Ecto neural progenitor cell (in vitro differentiated cells): ENCODE measurements around the gene GEMIN5.

ENCODE experiments used
- DNase-seq: peaks from one replicate; pipeline ENCODE4 v3.0.0-alpha.2; 2018; ENCODE audit warnings: low spot score

Gene GEMIN5

GRCh38 chr5:154850255-154851062 lies 87.6 kb downstream of the GEMIN5 start, which contains the start of gene FAXDC2:
FAXDC2 (minus strand) TSS chr5:154850603; CDS start chr5:154838178, 12,425 bp downstream.
- DNase-seq, result peak; percentile 80

GRCh38 chr5:154849791-154850201 lies 88.2 kb downstream of the GEMIN5 start:
- DNase-seq, result no peak

- no peak for DNase-seq
Measured at GRCh38 chr5:154849264-154849785, 88.7 kb downstream of the GEMIN5 start.

GRCh38 chr5:154844809-154845208 lies 93.2 kb downstream of the GEMIN5 start:
- DNase-seq, result no peak

GRCh38 chr5:154842689-154843530 lies 95.1 kb downstream of the GEMIN5 start:
- no peak for DNase-seq

GRCh38 chr5:154841273-154841661 lies 96.7 kb downstream of the GEMIN5 start:
- DNase-seq, result no peak

- no peak for DNase-seq
Measured at GRCh38 chr5:154840435-154841272, 97.4 kb downstream of the GEMIN5 start.
